Neural crest cell (in vitro differentiated cells): Measurements from ENCODE around the gene TRIM2. TPM values are rescaled to one million over a fixed set of nuclear protein-coding genes. Genes with fewer than 3 reads are reported as not detected.

Experiments used
- DNase-seq: peaks from one replicate; pipeline ENCODE4 v3.0.0; 2021; ENCODE audit warnings: low read depth, mixed read lengths, low spot score
- H3K27ac Mint-ChIP-seq: one replicate; pipeline ENCODE4 v1.8.0; 2021; ENCODE audit warnings: mild to moderate bottlenecking, mixed read lengths; ENCODE audit not compliant: unreplicated experiment
- H3K27me3 Mint-ChIP-seq: 2 replicates; pipeline ENCODE4 v1.8.0; 2021; ENCODE audit warnings: low read depth, mild to moderate bottlenecking, mixed read lengths
- H3K36me3 Mint-ChIP-seq: 2 replicates; pipeline ENCODE4 v1.8.0; 2021; ENCODE audit warnings: low read depth, mild to moderate bottlenecking, mixed read lengths
- H3K4me1 Mint-ChIP-seq: 2 replicates; pipeline ENCODE4 v1.8.0; 2021; ENCODE audit warnings: mixed read lengths
- H3K4me3 Mint-ChIP-seq: one replicate; pipeline ENCODE4 v1.8.0; 2021; ENCODE audit warnings: mild to moderate bottlenecking, mixed read lengths
- H3K9me3 Mint-ChIP-seq: 2 replicates; pipeline ENCODE4 v1.8.0; 2021; ENCODE audit warnings: mixed read lengths
- CTCF ChIP-seq: fragments of 200-600 bp; sonication (generic); conservative IDR thresholded peaks from 2 replicates; pipeline ENCODE4 v1.5.0; 2021; ENCODE audit warnings: antibody characterized with exemption, mild to moderate bottlenecking
- total RNA-seq: library from RNA; stranded (reverse); gene quantifications from 2 replicates; pipeline ENCODE4 v1.2.1, GENCODE V29; 2021

Gene TRIM2
- total RNA-seq, 1 donor from 2014 or later: 105 TPM

GRCh38 chr4:153248641-153249198 is 44.5 kb downstream of the TRIM2 start:
- H3K4me3 Mint-ChIP-seq: peak overlapping the region; percentile 87
- DNase-seq: no peak

GRCh38 chr4:153249199-153250041 is 45.2 kb downstream of the TRIM2 start:
- Mint-ChIP-seq H3K4me1 (peaks cover 58% of the 10 kb centered on the region), H3K27me3 (no peaks in the 10 kb centered on the region), H3K9me3 (no peaks in the 10 kb centered on the region), H3K4me3 (peak overlapping the region; percentile 87), H3K27ac (peak overlapping the region; percentile 98), H3K36me3 (peaks cover 4% of the 10 kb centered on the region)
- no peak for TF ChIP-seq CTCF
- DNase-seq: peak; percentile 83

More at GRCh38 chr4:153248641-153249198, 44.5 kb downstream of the TRIM2 start:
- H3K27me3 Mint-ChIP-seq: no peaks in the 10 kb centered on the region
- H3K27ac Mint-ChIP-seq: peak overlapping the region; percentile 66
- H3K36me3 Mint-ChIP-seq: peaks cover 4% of the 10 kb centered on the region
- no peak for TF ChIP-seq CTCF
- no peaks in the 10 kb centered on the region for H3K9me3 Mint-ChIP-seq
- peaks cover 58% of the 10 kb centered on the region for H3K4me1 Mint-ChIP-seq

DNA sequence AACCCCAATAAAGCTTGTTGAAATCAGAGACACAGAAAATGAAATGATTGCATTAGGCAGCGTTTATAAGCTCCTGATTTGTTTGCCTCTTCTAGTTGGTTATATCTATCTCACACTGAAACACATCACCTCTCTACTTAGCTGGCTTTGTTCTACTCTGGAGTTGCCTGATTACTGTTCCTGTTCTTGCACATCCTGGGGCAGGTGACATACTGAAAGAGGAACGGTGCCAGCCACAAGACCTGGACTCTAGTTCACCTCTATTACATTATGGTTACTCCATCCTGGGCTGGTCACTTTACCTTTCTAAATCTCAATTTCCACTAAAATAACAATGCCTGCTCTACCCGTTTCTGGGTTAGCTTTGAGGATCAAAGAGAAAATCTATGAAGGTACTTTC is 47.9 kb downstream of the TRIM2 start:
- no peak for TF ChIP-seq CTCF

GRCh38 chr4:153255233-153255632 is 51.0 kb downstream of the TRIM2 start:
- no peaks in the 10 kb centered on the region for H3K9me3 Mint-ChIP-seq
- no peak overlapping the region for H3K4me3 Mint-ChIP-seq
- no peak for TF ChIP-seq CTCF
- H3K27me3 Mint-ChIP-seq: no peaks in the 10 kb centered on the region
- DNase-seq: no peak
- H3K36me3 Mint-ChIP-seq: no peaks in the 10 kb centered on the region
- no peak overlapping the region for H3K27ac Mint-ChIP-seq
- H3K4me1 Mint-ChIP-seq: peaks cover 38% of the 10 kb centered on the region

More for the DNA sequence above, 47.9 kb downstream of the TRIM2 start:
- peaks cover 57% of the 10 kb centered on the region for H3K4me1 Mint-ChIP-seq
- H3K9me3 Mint-ChIP-seq: no peaks in the 10 kb centered on the region
- no peak for DNase-seq
- no peak overlapping the region for H3K4me3 Mint-ChIP-seq
- H3K27me3 Mint-ChIP-seq: no peaks in the 10 kb centered on the region
- no peak overlapping the region for H3K27ac Mint-ChIP-seq
- H3K36me3 Mint-ChIP-seq: peaks cover 2% of the 10 kb centered on the region

GRCh38 chr4:153257151-153257620 is 52.9 kb downstream of the TRIM2 start:
- peaks cover 32% of the 10 kb centered on the region for H3K4me1 Mint-ChIP-seq
- peaks cover 7% of the 10 kb centered on the region for H3K36me3 Mint-ChIP-seq
- no peaks in the 10 kb centered on the region for H3K9me3 Mint-ChIP-seq
- no peaks in the 10 kb centered on the region for H3K27me3 Mint-ChIP-seq
- DNase-seq: peak; percentile 37
- no peak for TF ChIP-seq CTCF
- no peak overlapping the region for H3K27ac Mint-ChIP-seq
- H3K4me3 Mint-ChIP-seq: no peak overlapping the region
